Activated CD4-positive, alpha-beta T cell treated with anti-CD3 and anti-CD28 coated beads, Interleukin-2, amount 50 U/mL, for 24 hours (primary cell): ENCODE results near the gene AGFG1.

Experiments
- DNase-seq, 2 donors: peaks; one replicate each; pipeline ENCODE4 v3.0.0-alpha.2; 2020; ENCODE audit warnings: low read depth in 1 of 2, low spot score in 1 of 2

The AGFG1 gene

DNA sequence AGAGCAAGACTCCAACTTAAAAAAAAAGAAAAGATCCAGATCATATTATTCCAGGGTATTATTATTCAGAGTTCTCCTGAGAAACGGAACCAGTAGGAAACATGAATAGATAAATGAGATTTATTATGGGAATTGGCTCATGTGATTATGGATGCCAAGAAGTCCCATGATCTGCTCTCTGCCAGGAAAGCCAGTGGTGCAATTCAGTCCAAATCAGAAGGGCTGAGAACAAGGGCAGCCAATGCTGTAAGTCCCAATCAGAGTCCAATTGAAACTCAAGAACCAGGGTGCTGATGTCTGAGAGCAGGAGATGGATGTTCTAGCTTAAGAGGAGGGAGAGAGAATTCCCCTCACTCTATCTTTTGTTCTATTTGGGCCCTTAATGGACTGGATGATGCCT is 134.5 kb downstream of the AGFG1 start:
- no peak for DNase-seq

DNA sequence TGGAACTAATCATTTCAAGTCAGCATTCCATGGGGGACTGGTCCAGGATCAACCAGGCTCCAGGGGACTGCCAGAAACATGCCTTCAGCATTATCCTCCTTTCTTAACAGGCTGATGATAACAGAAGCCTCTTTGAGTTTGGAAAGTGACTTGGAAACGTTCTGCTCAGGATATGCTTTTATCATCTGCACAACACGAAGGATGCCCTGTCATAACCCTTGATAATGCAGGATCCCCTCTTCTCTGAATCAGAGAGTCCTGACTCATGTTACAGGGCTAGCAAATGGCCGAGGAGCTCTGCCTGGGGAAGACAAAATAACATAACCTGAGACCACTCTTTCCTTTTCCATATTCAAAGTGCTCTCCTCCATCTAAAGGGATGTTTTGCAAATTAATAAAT is 136.0 kb downstream of the AGFG1 start:
- no peak for DNase-seq

- no peak for DNase-seq
Observed at GRCh38 chr2:227608561-227609338, 136.8 kb downstream of the AGFG1 start.

GRCh38 chr2:227610123-227610522 is 138.2 kb downstream of the AGFG1 start:
- DNase-seq = no peak
